KBM-7 (cell line): Measurements from ENCODE around the gene MRRF.

Experiments
- DNase-seq: peaks from one replicate; pipeline ENCODE4 v3.0.0-alpha.2; 2015
- in situ Hi-C: fragments of 300-500 bp; cut with MboI; formaldehyde crosslinking; loops from 2 replicates; pipeline ENCODE4 v1.14.3; 2020; ENCODE audit warnings: low sequenced_read_pairs, low pct_unique_long_range_greater_than_20kb, mixed read lengths

MRRF gene

GRCh38 chr9:122226758-122227574 is 37.7 kb upstream of the MRRF start:
- DNase-seq, result no peak
- in situ Hi-C loops, result no loop called here

GRCh38 chr9:122227575-122227900 is 37.1 kb upstream of the MRRF start:
- in situ Hi-C loops, result no loop called here

GRCh38 chr9:122228191-122228567 is 36.5 kb upstream of the MRRF start:
- DNase-seq, result no peak
- in situ Hi-C loops, result no loop called here

More at GRCh38 chr9:122227575-122227900, 37.1 kb upstream of the MRRF start:
- no peak for DNase-seq

GRCh38 chr9:122228568-122229484 is 35.9 kb upstream of the MRRF start, which contains the start of gene LHX6:
LHX6 (minus strand) TSS chr9:122228957; CDS start chr9:122228740, 217 bp downstream.
- in situ Hi-C loops, result no loop called here
- DNase-seq, result peak; percentile 42

- DNase-seq, result no peak
- in situ Hi-C loops, result no loop called here
Observed at GRCh38 chr9:122229485-122229837, 35.2 kb upstream of the MRRF start.

- no peak for DNase-seq
- in situ Hi-C loops, result no loop called here
Observed at GRCh38 chr9:122232796-122233306, 31.8 kb upstream of the MRRF start.

GRCh38 chr9:122234022-122234748 is 30.5 kb upstream of the MRRF start:
- in situ Hi-C loops, result no loop called here
- DNase-seq, result no peak

GRCh38 chr9:122236681-122237080 is 28.0 kb upstream of the MRRF start:
- in situ Hi-C loops, result no loop called here
- DNase-seq, result no peak

- in situ Hi-C loops, result no loop called here
Observed at GRCh38 chr9:122239722-122240121, 25.0 kb upstream of the MRRF start.

GRCh38 chr9:122244349-122244748 is 20.3 kb upstream of the MRRF start:
- no peak for DNase-seq
- in situ Hi-C loops, result no loop called here

More at GRCh38 chr9:122239722-122240121, 25.0 kb upstream of the MRRF start:
- no peak for DNase-seq

- in situ Hi-C loops, result no loop called here
- no peak for DNase-seq
Observed at GRCh38 chr9:122246666-122247065, 18.0 kb upstream of the MRRF start.

GRCh38 chr9:122248448-122248865 is 16.2 kb upstream of the MRRF start:
- DNase-seq, result no peak
- in situ Hi-C loops, result no loop called here

- DNase-seq, result no peak
- in situ Hi-C loops, result no loop called here
Observed at GRCh38 chr9:122251351-122251750, 13.3 kb upstream of the MRRF start.

- in situ Hi-C loops, result no loop called here
- DNase-seq, result peak; percentile 49
Observed at GRCh38 chr9:122252796-122253195, 11.9 kb upstream of the MRRF start.

- no peak for DNase-seq
- in situ Hi-C loops, result no loop called here
Observed at GRCh38 chr9:122254761-122255160, 9.9 kb upstream of the MRRF start.

GRCh38 chr9:122256206-122256605 is 8.5 kb upstream of the MRRF start:
- DNase-seq, result no peak
- in situ Hi-C loops, result no loop called here

- in situ Hi-C loops, result no loop called here
- no peak for DNase-seq
Observed at GRCh38 chr9:122258886-122259415, 5.7 kb upstream of the MRRF start.

- DNase-seq, result no peak
- in situ Hi-C loops, result no loop called here
Observed at GRCh38 chr9:122261469-122261881, 3.2 kb upstream of the MRRF start.

- DNase-seq, result no peak
- in situ Hi-C loops, result no loop called here
Observed at GRCh38 chr9:122262073-122262472, 2.6 kb upstream of the MRRF start.
